ENCODE results near the gene JAZF1.

GRCh38 chr7:28172958-28173357, 7.6 kb downstream of the JAZF1 start:
- no peak for TF ChIP-seq POLR2AphosphoS5 (IDR thresholded peaks at IDR 0.05)
- no peak for TF ChIP-seq POLR2A (IDR thresholded peaks at IDR 0.05)
- no peak for TF ChIP-seq CTCF (IDR thresholded peaks at IDR 0.05)
- no peak for TF ChIP-seq EP300 (IDR thresholded peaks at IDR 0.05)
